Measurements from ENCODE around the gene SLC6A12. TPM values are rescaled to one million over a fixed set of nuclear protein-coding genes. Genes with fewer than 3 reads are reported as not detected.

Gene SLC6A12
- total RNA-seq, 1 experiment from 2014 or later = 0.79 TPM

GRCh38 chr12:147242-147641, 66.7 kb downstream of the SLC6A12 start:
- POLR2A ChIA-PET = no interaction called here
- peaks cover 3% of the 10 kb centered on the region; the same call in 1 of the 2 replicates for H3K27me3 Mint-ChIP-seq (ENCODE audit: low read depth)
- CTCF ChIA-PET = interaction anchor here (1.1 to 1.9 kb wide), 2 partner anchors 42 to 73 kb away, joined by 4 to 8 read pairs; no protein-coding TSS in a partner anchor
- H3K27ac Mint-ChIP-seq = no peak overlapping the region
- TF ChIP-seq E2F4 (CRISPR knock-in tag; IDR thresholded peaks at IDR 0.05; ENCODE audit: borderline replicate concordance, low read depth) (no peak), NFYB (CRISPR knock-in tag; conservative IDR thresholded peaks at IDR 0.05; ENCODE audit: low read depth) (no peak), ZBTB21 (CRISPR knock-in tag; IDR thresholded peaks at IDR 0.05; ENCODE audit: borderline replicate concordance) (no peak), FOXP1 (CRISPR knock-in tag; IDR thresholded peaks at IDR 0.05; ENCODE audit: borderline replicate concordance) (no peak), KAT7 (CRISPR knock-in tag; IDR thresholded peaks at IDR 0.05; ENCODE audit: borderline replicate concordance) (no peak), ZNF423 (CRISPR knock-in tag; IDR thresholded peaks at IDR 0.05) (no peak), ZNF532 (CRISPR knock-in tag; IDR thresholded peaks at IDR 0.05; ENCODE audit: borderline replicate concordance) (no peak), ZNF425 (CRISPR knock-in tag; conservative IDR thresholded peaks at IDR 0.05) (no peak), NFATC4 (CRISPR knock-in tag; IDR thresholded peaks at IDR 0.05) (no peak), ELF4 (CRISPR knock-in tag; IDR thresholded peaks at IDR 0.05; ENCODE audit: low read depth) (no peak)
- ATAC-seq (no peak), DNase-seq (ENCODE audit: low spot score) (no peak)
- H3K36me3 Mint-ChIP-seq = no peaks in the 10 kb centered on the region
- H3K4me3 Mint-ChIP-seq = no peak overlapping the region
- peaks cover 52% of the 10 kb centered on the region for H3K4me1 Mint-ChIP-seq
- no peaks in the 10 kb centered on the region for H3K9me3 Mint-ChIP-seq

GRCh38 chr12:145369-145960, 68.5 kb downstream of the SLC6A12 start:
- Mint-ChIP-seq H3K27ac (no peak overlapping the region), H3K27me3 (ENCODE audit: low read depth) (peaks cover 18% of the 10 kb centered on the region), H3K9me3 (no peaks in the 10 kb centered on the region), H3K36me3 (no peaks in the 10 kb centered on the region), H3K4me1 (peaks cover 61% of the 10 kb centered on the region), H3K4me3 (no peak overlapping the region)
- ATAC-seq (no peak), DNase-seq (ENCODE audit: low spot score) (no peak)
- ChIA-PET POLR2A (no interaction called here), CTCF (interaction anchor here (1.6 to 1.9 kb wide), 3 partner anchors 12 to 39 kb away, joined by 3 to 7 read pairs (median 4); no protein-coding TSS in a partner anchor)
- TF ChIP-seq GRHL2 (CRISPR knock-in tag; IDR thresholded peaks at IDR 0.05; ENCODE audit: insufficient replicate concordance, severe bottlenecking) (no peak), IRF2 (CRISPR knock-in tag; IDR thresholded peaks at IDR 0.05; ENCODE audit: borderline replicate concordance, low read depth) (no peak), ZNF138 (CRISPR knock-in tag; conservative IDR thresholded peaks at IDR 0.05) (no peak), PREB (CRISPR knock-in tag; IDR thresholded peaks at IDR 0.05; ENCODE audit: borderline replicate concordance) (no peak), GTF2I (CRISPR knock-in tag; conservative IDR thresholded peaks at IDR 0.05) (no peak), ZNF396 (CRISPR knock-in tag; IDR thresholded peaks at IDR 0.05; ENCODE audit: borderline replicate concordance) (no peak), ZBTB43 (CRISPR knock-in tag; IDR thresholded peaks at IDR 0.05) (no peak), ZNF263 (CRISPR knock-in tag; IDR thresholded peaks at IDR 0.05; ENCODE audit: low read depth) (no peak), ESRRA (CRISPR knock-in tag; IDR thresholded peaks at IDR 0.05; ENCODE audit: borderline replicate concordance) (no peak), MLX (CRISPR knock-in tag; IDR thresholded peaks at IDR 0.05) (no peak), TEAD4 (CRISPR knock-in tag; IDR thresholded peaks at IDR 0.05) (no peak), FOXP4 (CRISPR knock-in tag; IDR thresholded peaks at IDR 0.05) (no peak)
